ENCODE data around the gene TNRC6B.
"Not testable (repeated sequence)": the region's sequence is repeated elsewhere in the genome, so short reads cannot be mapped to it uniquely, and the experiment has no call there.

TNRC6B gene

GRCh38 chr22:40300884-40301672 is 123.4 kb downstream of the TNRC6B start:
- DNase-seq = no peak

GRCh38 chr22:40302149-40302548 is 124.4 kb downstream of the TNRC6B start:
- DNase-seq = no peak

- DNase-seq = no peak
Measured at GRCh38 chr22:40305625-40306024, 127.9 kb downstream of the TNRC6B start.

DNA sequence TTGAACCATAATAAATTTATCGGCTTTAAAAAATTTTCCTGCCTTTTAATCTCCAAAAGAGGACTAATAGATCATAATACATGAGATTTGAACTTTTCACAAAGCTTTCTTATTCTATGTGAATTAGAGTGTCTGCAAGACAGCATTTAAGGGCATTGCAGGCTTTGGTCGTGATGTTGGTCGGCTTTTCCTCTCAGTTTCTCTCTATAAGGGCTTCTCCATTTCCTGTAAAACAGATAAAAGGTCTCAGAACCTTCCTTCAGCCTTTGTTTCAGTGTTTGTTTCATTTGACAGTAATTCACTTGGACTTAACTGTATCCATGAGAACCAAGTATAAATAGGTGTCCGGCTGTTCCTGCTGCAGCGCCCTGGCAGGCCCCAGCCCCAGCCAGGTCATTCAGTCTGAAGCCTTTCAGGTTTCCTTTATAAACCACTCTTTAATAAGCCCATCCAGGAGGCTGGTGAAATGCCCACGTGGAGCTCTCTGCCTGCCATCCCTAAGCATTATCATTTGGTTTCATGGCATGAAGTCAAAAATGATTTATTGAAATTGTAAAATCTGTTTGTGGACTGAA is 131.4 kb downstream of the TNRC6B start:
- no peak for DNase-seq

- no peak for DNase-seq
Measured at GRCh38 chr22:40309631-40310030, 131.9 kb downstream of the TNRC6B start.

- DNase-seq = no peak
Measured at GRCh38 chr22:40310081-40310767, 132.5 kb downstream of the TNRC6B start.

GRCh38 chr22:40310768-40311120 is 133.0 kb downstream of the TNRC6B start:
- no peak for DNase-seq

DNA sequence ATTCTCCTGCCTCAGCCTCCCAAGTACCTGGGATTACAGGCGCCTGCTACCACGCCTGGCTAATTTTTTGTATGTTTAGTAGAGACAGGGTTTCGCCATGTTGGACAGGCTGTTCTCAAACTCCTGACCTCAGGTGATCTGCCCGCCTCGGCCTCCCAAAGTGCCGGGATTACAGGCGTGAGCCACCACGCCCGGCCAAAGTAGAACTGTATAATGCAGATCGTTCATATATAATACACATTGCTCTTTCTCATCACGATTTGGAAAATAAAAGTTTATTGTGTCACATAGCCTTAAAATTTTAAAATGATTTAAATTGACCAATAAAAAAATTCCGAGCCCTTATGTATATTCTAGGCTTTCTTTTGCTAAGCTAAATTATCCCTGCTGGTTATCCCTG is 133.9 kb downstream of the TNRC6B start:
- DNase-seq = not testable (repeated sequence)

DNA sequence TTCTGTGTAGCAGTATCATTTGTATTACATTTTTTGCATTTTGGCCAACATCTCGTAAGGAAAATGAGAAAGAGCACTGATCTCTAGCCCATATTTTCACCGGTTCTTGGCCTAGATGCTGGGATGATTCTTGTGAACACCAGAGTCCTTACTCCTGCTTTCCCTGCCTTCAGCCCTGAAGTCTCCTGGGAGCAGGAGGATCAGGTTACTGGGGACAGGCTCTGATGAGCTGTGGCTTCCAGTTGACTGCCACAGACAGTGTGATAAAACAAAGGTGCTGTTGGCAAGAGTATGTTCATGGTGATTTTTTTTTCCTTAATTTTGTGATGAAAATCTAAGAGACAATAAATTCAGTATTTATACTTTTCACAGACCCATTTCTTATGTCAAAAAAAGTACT is 134.3 kb downstream of the TNRC6B start:
- DNase-seq = no peak

DNA sequence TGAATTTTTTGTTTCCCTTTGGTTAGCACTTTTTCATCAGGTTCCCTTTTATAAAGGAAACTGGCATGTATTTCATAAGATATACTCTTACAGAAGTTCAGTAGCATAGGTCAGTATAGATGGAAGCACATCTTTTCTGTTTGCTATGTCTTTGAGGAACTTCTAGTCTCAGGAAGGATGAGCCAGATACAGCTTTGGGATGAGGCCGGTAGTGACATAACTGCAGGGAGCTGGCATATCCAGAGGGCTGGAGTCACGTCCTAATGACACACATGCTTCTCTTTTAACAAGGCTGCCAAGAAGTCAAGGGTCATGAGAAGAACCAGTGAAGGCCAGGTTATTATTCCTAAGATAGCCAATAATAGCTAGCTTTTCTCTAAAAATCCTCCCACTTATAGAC is 135.3 kb downstream of the TNRC6B start:
- no peak for DNase-seq

GRCh38 chr22:40314041-40314440 is 136.3 kb downstream of the TNRC6B start:
- no peak for DNase-seq

DNA sequence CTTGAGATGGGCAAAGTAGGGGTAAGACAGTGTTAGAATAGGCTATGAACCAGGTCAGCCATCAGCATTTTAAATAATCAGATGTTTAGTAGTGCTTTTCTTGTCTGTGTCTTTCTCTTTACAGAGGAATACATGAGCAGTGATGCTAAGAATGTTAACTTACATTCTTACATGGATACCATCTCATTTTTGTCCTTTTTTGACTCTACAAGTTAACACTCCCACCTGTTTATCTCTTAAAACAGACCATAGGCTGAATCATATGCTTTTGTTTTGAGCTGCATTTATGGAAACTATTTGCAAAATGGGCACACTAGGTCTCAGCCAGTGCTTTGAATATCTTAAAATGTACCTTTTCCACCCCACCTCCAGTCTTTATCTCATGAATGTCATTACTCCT is 143.0 kb downstream of the TNRC6B start:
- no peak for DNase-seq

DNA sequence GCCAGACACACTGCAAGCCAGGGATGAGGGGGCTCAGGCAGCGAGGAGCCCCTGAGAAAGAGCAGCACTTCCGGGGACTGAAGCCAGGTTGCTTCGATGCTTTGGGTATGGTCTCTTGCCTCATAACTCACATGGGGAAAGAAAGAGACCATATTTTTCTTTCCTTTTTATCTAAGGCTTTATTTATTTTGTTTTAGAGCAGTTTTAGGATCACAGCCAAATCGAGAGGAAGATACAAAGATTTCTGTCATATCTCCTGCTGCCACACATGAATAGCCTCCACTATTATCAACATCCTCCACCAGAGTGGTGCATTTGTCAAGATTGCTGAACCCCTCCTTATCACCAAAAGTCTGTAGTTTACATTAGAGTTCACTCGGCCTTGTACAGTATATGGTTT is 144.3 kb downstream of the TNRC6B start:
- DNase-seq = no peak

DNA sequence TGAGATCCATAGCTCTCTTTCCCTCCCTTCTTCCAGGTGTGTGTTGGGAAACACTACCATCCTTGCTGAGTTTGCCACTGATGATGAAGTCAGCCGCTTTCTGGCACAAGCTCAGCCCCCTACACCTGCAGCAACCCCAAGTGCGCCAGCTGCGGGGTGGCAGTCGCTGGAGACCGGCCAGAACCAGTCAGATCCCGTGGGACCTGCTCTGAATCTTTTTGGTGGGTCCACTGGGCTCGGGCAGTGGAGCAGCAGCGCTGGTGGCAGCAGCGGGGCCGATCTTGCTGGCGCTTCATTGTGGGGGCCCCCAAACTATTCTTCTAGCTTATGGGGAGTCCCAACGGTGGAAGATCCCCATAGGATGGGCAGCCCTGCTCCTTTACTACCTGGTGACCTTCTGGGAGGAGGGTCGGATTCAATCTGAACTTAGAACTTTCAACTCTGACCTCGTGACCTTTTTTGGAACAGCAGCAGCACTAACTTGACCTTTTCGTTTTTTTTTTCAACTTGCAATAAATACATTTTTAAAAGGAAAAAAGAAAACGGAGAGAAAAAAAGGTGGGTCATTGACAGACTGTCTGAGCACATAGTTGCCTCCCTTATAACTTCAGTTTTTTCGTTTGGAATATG is 145.2 kb downstream of the TNRC6B start:
- no peak for DNase-seq

- no peak for DNase-seq
Measured at GRCh38 chr22:40323681-40324171, 146.0 kb downstream of the TNRC6B start.

GRCh38 chr22:40324468-40325305 is 147.0 kb downstream of the TNRC6B start:
- DNase-seq = no peak

- no peak for DNase-seq
Measured at GRCh38 chr22:40325315-40325714, 147.6 kb downstream of the TNRC6B start.

DNA sequence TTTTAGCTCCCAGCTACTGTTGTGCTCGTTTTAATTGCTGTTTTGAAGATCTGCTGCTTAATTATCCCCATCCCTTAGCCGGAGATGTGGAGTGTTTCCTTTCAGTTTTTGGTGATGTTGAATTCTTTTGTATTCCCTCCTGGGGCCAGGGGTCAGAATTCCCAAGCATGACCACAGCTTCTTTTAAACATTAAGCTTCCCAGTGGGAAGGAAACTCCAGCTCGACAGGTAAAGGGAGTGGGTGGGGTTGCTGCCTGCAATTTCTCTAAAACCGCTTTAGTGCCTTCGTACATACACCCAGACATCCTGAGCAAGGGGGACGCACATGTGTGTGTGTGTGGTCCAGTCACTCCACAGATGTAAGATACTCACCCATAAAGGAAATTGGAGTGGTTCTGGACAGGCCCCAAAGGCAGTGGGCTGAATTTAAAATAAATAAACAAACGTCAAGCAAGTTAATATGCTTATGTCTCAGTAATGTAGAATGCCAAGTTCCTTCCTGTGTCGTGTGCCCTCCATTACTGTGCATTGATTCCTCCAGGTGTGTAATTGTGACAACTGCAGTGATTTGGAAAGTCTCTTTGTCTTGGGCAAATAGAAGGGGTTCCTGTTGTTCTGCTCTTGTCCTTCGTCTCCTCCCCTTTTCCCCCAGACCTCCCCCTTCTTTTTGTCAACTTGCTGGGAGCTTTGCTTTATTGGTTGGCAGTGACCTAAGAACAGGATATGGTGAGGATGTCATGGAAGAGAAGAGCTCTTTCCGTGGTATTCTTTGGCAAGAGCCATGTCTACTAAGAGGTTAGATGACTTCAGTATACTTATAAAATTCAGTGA is 149.4 kb downstream of the TNRC6B start:
- DNase-seq = no peak

DNA sequence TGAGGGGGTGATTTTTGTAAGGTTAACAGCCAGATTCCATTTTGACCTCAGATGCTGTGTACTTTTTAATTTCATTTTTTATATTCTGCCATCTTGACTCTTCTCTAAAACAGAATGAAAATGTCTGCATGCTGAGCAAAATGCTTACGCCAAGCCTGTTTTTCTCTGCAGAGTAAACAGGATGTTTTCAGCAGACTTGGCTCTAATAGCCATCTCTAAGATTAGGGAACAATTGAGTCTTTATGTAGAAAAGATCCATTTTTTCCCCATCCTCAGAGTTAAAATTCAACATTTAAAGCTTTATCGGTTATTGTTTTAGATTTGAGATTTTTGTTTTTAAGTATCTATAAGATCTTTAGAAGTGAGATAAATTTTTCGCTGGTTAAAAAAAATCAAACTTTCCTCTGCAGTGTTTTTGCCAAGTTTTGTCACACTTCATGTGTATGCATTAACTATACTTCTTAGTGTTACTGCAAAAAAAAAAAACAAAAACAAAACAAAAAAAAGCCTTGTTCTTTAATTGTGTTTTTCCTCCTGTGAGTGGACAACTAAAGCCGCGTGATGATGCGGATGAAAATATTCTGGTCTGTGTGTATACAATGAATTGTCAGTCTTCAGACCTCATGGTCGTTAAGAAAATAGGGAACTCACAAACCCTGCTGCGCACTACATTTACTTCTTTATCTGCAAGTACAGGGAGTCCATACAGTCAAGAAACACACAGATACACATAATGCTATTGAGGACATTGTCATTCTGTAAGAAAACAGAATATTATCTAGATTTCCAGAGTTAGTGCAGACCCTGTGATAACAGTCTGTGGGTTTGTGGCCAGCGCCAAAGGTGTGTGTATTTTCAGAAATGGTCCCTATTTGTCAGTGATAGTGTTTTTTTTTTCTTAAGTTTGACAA is 151.1 kb downstream of the TNRC6B start:
- DNase-seq = no peak

DNA sequence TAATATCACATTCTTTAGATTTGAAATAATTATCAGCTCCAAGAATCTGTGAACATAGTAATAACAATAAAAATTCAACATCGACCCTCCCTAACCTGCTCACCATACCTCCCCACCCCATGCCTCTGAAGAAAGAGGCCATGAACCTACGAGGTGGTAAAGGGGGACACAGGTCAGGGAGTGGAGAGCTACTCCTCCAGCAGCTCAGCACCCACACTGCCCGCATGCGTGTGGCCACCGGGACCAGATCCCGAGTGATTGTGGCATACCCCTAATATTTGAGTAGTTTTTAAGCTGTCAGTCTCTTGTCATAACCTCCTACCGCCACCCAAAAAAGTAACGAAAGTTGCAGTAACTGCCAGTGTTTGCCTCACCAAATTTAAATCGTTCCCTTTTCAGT is 151.7 kb downstream of the TNRC6B start:
- DNase-seq = no peak

DNA sequence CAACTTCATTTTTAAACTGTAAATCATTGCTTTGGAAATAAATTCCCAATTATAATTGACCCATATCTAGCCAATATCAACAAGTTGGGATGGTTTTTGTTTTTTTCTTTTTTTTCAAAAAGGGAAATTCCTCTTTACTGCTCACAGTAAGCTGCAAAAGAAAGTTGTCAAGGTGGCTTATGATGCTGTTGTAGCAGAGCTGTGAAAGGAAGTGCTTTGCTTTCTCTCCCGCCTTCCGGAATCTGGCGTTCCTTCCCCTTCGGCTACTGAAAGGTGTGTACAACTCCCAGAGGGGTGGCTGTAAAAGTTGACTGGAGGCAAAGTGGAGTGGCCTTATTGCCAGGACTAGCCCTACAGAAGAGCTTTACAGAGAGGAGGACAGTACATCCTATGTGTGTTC is 152.4 kb downstream of the TNRC6B start:
- no peak for DNase-seq

Data from 8988T (cell line).